Erythroblast (primary cell): ENCODE data around the gene CALML6.

Experiments
- GATA1 ChIP-seq: IDR thresholded peaks from 2 replicates; pipeline ENCODE4 v1.6.1; 2011; ENCODE audit warnings: low read depth, mild to moderate bottlenecking, control low read depth, low read length, moderate library complexity
- POLR2A ChIP-seq: IDR thresholded peaks from 2 replicates; pipeline ENCODE4 v1.6.1; 2011; ENCODE audit warnings: mild to moderate bottlenecking, low read length

- no peak for TF ChIP-seq POLR2A
- no peak for TF ChIP-seq GATA1
Observed at GRCh38 chr1:1926346-1926811, 11.3 kb downstream of the CALML6 start.
